ENCODE results near the gene GUCA2A.

DNA sequence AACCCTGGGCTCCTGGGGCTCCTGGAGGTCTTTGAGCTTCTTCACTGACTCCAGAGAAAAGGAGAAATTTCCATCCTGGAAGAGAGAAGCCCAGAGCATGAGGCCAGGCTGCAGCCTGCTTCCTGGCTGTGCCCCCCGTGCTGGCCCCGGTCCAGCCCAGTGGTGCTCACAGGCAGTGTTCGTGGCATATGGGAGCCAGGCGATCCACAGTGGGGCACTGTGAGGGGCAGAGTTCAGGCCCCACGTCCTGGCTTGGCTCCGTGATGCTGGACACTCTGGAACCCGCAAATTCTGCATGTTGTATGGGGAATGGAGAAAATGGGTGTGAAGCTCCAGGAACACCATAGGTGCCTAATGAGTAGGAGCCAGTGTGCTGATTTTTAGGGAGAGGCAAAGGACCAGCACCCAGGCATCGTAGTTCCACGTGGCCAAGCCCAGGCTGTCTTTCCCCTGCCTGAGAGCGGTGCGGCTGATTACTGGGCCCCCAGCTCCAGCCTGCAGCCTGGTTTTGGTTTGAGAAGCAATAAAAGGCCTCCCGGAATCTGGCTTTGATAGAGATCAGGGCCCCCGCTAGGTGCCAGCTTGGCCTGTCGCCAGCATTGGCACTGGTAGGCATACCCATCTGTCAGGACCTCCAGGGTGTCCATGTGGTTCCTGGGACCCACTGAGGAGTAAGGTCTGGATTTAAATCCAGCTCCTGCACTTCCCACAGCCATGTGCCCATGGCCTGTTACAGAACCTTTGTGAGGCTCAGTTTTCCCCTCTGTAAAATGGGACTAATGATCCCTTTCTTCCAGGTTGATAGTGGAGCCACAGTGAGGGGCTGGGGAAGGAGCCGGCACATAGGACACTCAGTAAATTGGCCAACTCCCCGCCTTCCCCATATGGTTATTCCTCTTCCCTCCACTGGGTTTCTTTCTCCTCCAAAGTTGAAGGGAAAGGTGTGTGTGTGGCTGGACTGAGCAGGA is 725 bp downstream of the GUCA2A start:
- TF ChIP-seq, protein P1, sequence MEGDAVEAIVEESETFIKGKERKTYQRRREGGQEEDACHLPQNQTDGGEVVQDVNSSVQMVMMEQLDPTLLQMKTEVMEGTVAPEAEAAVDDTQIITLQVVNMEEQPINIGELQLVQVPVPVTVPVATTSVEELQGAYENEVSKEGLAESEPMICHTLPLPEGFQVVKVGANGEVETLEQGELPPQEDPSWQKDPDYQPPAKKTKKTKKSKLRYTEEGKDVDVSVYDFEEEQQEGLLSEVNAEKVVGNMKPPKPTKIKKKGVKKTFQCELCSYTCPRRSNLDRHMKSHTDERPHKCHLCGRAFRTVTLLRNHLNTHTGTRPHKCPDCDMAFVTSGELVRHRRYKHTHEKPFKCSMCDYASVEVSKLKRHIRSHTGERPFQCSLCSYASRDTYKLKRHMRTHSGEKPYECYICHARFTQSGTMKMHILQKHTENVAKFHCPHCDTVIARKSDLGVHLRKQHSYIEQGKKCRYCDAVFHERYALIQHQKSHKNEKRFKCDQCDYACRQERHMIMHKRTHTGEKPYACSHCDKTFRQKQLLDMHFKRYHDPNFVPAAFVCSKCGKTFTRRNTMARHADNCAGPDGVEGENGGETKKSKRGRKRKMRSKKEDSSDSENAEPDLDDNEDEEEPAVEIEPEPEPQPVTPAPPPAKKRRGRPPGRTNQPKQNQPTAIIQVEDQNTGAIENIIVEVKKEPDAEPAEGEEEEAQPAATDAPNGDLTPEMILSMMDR (conservative IDR thresholded peaks at IDR 0.05 in 1 of 2, IDR thresholded peaks at IDR 0.05 in 1 of 2; ENCODE audit: extremely low read depth in 1 of 2, insufficient read depth in 1 of 2, low read depth in 1 of 2, low read length in 2 of 2): no peak
- no peak for TF ChIP-seq EZH2 (IDR thresholded peaks at IDR 0.05; ENCODE audit: borderline replicate concordance, low read length)
